Lower leg skin (tissue), 3 donors: ENCODE results near the gene SKIL.

Experiments used
- CTCF ChIP-seq, 3 donors: fragments of 450-650 bp; IDR thresholded peaks; one replicate each; pipeline ENCODE4 v1.5.1; 2016; ENCODE audit warnings: antibody characterized with exemption in 3 of 3, mild to moderate bottlenecking in 3 of 3, moderate library complexity in 2 of 3
- POLR2A ChIP-seq, 2 donors: fragments of 450-650 bp; IDR thresholded peaks; one replicate each; pipeline ENCODE4 v1.6.1; 2016 to 2017; ENCODE audit warnings: antibody characterized with exemption in 2 of 2, mild to moderate bottlenecking in 1 of 2, moderate library complexity in 1 of 2

- no peak for TF ChIP-seq CTCF (IDR thresholded peaks at IDR 0.05)
- no peak for TF ChIP-seq POLR2A (IDR thresholded peaks at IDR 0.05)
These were observed 20.1 kb upstream of the SKIL start for GRCh38 chr3:170337420-170337819.
